HG03175 (cell line): Measurements from ENCODE around the gene LRRC75A.

Experiments
- ATAC-seq: cut with Tn5 transposase; IDR thresholded peaks from one replicate; pipeline ENCODE4 v1.9.1; 2021; ENCODE audit warnings: mild to moderate bottlenecking, moderate library complexity; ENCODE audit not compliant: unreplicated experiment

The LRRC75A gene

GRCh38 chr17:16494059-16494458 is 2.1 kb upstream of the LRRC75A start:
- no peak for ATAC-seq

- no peak for ATAC-seq
Measured at GRCh38 chr17:16493531-16494046, 1.6 kb upstream of the LRRC75A start.

DNA sequence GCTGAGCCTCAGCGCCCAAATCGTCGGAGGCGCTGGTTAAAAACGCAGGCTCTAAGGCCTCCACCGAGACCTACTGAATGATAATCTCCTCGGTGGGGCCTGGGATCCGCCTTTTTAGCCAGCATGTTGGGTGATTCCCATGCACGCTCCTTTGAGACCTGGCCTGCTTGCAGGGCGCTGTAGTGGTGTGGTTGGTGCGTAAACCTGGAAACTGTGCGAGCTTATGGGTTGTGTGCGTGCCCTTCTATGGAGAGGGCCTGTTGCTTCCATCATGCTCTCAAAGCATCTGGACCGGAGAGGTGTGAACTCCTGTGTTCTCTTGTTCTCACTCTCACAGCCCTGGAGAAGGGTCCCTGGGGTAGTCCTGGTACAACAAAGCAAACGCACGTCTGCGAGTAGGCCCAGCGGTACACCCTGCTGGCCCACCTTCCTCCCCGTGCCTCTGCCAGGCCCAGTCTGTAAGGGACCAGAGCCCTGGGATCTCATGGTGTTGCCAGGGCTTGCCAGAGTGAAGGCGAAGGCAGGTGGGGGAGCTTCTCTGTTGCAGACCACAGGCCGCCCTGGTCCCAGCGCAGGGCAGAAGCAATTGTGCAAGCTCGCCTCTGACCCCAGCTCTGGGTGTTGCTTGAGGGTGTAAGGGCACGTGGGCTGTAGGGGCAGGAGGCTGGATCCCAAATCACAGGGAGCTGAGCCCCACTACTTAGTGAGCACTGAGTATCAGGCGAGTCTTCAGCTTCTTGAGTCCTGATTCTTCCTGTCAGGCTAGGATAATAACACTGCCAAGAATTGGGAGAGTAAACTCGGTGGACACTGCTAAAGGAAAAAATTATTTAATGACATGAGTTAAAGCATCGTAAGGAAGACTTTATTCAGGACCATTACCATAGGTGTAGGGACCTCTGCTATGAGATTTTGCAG is 879 bp upstream of the LRRC75A start:
- no peak for ATAC-seq

DNA sequence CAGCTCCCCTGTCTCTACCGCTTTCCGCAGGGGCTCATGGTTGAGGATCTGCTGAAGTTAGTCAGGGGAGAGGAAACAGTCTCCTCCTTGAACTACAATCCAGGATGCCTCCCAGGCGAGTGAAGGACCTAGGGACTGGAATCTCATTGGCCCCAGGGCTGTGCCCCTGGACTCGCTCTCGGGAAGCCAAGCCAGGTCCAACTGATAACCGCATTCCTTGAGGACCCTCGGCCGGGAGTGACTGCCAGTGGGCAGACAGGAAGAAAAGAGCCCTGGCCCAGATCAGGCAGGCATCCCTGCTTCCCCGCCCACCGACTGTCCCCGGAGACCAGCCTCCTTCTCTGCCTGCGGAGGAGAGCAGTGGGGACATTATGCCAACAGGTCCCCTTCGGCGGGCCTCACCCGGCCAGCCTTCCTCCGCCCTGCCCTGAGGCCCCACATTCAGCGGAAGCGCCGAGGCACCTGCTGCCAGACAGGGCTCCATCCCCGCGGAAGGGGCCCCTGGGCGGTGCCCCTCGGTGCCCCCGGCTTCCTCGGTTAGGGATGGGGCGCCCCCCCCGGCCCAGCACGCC is 776 bp downstream of the LRRC75A start:
- ATAC-seq = peak; percentile 7

GRCh38 chr17:16489431-16489830 is 2.6 kb downstream of the LRRC75A start:
- no peak for ATAC-seq

GRCh38 chr17:16488968-16489337 is 3.0 kb downstream of the LRRC75A start:
- no peak for ATAC-seq

GRCh38 chr17:16488186-16488967 is 3.6 kb downstream of the LRRC75A start:
- ATAC-seq = no peak

DNA sequence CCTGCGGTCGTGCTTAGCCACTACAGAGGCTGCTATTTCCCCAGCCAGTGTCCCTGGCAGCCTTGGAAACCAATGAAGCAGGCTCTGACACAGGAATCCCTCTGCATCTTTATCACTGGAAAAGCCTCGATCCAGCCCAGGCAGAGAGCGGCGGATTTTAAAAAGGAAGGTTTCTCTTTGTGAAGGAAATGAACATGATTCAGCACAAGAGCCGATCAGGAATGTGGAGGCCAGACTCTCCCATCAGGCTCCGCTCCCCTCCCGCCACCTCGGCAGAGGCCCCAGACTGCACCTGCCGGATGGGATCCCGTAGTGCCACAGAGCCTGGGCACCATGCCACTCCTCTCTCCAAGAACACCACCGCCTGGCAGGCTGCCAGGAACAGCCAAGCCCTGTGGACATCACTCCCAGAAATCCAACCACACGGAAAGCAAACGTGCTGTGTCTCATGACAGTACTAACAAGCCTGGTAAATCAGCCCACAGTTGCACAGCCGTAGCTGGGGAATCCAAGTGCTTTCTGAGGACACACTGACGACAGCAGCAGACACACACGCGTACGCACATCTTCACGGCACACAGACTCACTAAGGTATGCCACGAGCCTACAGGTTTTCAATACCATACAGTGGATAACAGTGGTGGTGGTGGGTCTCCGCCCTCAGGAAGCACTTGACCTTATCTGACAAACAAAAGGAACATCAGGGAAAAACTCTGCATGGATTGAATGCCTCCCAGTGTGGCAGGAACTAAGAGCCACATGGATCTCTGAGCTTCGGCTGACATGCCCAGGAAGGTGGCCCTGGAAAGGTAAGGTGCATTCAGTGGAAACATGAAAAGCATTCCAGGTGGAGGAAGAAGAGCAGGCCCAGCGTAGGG is 5.4 kb downstream of the LRRC75A start:
- no peak for ATAC-seq

DNA sequence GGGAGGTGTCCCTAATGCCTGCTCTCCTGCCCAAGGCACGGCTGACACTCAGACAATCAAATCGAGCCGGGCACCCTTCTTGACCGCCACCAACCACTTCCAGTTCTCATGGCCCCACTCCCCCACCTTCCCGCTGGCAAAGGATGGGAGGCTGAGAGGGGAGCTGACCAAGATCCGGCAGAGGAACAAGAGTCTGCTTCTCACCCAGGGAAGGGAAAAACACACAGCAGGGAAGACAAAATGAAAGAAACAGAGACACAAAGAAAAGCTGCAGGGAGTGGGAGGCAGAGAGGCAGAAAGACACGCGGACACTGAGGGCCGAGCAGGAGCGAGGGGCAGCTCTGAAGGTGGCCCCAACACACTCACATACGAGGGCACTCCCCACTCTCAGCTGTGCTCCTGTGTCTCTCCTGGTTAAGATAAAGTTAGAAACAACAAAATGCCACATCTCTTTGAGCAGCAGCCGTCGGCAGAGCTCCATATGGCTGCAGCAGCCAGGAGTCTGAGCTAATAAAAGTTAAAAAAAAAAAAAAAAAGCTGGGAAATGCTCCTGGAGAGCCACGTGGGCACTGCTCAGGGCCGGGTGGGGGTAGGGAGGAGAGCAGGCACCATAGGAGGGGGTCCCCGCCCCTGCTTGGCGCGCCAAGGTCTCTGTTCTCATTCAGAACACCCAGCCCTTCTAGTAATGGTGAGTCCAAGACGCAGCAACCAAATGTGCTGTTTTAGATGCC is 7.4 kb downstream of the LRRC75A start:
- ATAC-seq = no peak

DNA sequence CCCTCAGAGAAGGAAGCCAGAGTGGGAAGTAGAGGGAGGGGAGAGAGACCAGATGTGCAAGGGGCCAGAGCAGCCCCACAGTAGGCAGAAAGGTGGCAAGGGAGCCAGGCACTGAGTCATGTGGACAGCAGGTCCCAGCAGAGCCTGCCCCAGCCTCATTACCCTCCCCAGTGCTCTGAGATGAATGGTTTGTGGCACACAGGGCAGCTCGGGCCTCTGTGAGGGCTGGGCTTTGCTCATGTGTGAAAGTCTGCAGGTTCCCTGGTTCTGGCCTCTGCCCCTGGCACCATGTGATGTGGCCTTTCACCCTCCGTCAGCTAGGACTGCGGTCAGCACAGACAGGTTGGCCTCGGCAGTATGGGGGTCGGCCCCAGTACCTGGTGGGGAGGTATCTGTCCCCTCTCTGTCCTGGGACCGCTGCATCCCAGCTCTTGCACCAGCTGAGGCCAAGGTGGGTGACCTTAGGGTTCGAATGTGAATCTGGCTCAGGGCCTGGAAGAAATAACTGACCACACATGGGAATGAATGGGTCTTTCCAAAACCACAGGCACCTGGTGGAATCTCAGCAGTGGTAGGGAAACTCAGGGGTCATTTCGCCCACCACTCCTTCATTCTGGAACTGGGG is 8.9 kb downstream of the LRRC75A start:
- ATAC-seq = no peak

GRCh38 chr17:16482253-16482652 is 9.7 kb downstream of the LRRC75A start:
- no peak for ATAC-seq

- ATAC-seq = no peak
Measured at GRCh38 chr17:16480995-16481394, 11.0 kb downstream of the LRRC75A start.

DNA sequence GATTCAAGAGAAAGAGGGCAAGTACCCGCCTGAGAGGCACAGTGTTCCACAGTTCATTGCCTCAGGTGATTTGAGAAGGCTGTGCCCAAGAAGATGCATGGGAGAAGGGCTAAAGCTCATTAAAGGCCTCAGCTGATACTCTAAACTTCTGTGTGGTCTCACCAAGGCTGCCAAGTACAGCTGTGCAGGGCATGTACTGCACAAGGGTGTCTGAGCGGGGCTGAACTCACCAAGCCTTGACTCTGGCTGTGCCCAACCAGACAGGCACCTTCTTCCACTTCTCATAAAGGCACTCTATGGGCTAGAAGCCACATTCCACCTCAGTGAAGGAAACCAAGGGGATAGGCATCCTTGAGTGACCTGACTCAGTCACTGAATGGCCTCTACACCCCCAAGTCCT is 12.7 kb downstream of the LRRC75A start:
- no peak for ATAC-seq

- ATAC-seq = no peak
Measured at GRCh38 chr17:16478649-16479048, 13.3 kb downstream of the LRRC75A start.

- no peak for ATAC-seq
Measured at GRCh38 chr17:16477666-16478065, 14.3 kb downstream of the LRRC75A start.

DNA sequence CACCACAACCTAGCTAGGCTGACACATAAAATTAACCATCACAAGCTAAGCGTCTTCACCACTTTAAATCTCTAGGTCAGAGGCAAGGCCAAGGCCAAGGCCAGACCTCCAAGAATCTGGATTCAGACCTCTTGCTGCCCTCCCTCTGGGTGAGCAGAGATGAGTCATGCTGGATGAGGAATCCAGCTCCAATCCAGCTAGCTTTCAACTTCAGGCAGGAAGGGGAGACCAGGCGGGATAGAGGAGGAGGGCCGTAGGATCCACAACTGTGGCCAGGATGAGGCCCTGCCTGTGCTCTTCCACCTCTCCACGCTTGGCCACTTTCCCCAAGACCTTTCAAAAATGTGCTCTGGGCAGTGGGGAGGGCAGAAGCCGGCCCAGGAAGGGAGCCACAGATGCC is 14.7 kb downstream of the LRRC75A start:
- no peak for ATAC-seq

DNA sequence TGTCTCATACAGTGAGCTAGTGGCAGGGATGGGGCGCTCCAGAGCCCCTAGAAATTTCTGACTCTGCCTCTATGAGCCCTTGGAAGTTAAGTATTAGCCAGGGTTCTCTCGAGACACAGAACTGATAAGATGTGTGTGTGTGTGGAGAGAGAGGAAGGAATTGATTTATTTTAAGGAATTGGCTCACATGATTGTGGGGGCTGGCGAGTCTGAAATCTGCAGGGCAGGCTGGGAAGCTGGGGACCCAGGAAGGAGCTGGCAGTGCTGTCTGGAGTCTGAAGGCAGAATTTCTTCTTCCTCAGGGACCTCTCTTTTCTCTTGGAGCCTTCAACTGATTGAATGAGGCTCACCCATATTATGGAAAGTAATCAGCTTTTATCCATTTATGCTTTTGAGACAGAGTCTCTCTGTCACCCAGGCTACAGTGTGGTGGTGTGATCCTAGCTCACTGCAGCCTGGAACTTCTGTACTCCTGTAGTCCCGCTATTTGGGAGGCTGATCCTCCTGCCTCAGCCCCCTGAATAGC is 16.8 kb downstream of the LRRC75A start:
- ATAC-seq = no peak

- ATAC-seq = no peak
Measured at GRCh38 chr17:16474012-16474725, 17.8 kb downstream of the LRRC75A start.
